Measurements from ENCODE around the gene PLXDC2.

PLXDC2 gene

GRCh38 chr10:19925064-19925463 is 108.8 kb downstream of the PLXDC2 start:
- Histone ChIP-seq H3K36me3 (ENCODE audit: control insufficient read depth, low read length) (no peaks in the 10 kb centered on the region), H3K4me3 (ENCODE audit: low read length) (no peak overlapping the region), H3K79me2 (ENCODE audit: control insufficient read depth, low read length) (no peaks in the 10 kb centered on the region), H3K4me1 (ENCODE audit: control insufficient read depth, low read length) (no peaks in the 10 kb centered on the region), H3K9me3 (ENCODE audit: control insufficient read depth, insufficient read depth, low read length) (no peaks in the 10 kb centered on the region), H4K20me1 (ENCODE audit: control insufficient read depth, insufficient read depth, low read depth, low read length) (no peaks in the 10 kb centered on the region), H3K27me3 (ENCODE audit: control insufficient read depth, low read length) (no peaks in the 10 kb centered on the region), H3K4me2 (ENCODE audit: low read length) (no peak overlapping the region), H3K9me2 (replicated peaks; ENCODE audit: control insufficient read depth, low read length) (no peaks in the 10 kb centered on the region), H3K27ac (ENCODE audit: low read depth, low read length) (no peak overlapping the region), H3F3A (ENCODE audit: control insufficient read depth, insufficient read depth) (no peaks in the 10 kb centered on the region)
- TF ChIP-seq CTCF (IDR thresholded peaks at IDR 0.05; ENCODE audit: low read depth, low read length, poor library complexity, severe bottlenecking) (no peak), EZH2phosphoT487 (IDR thresholded peaks at IDR 0.05; ENCODE audit: borderline replicate concordance, low read length) (no peak)

GRCh38 chr10:19928936-19929335 is 112.7 kb downstream of the PLXDC2 start:
- Histone ChIP-seq H3K4me1 (ENCODE audit: control insufficient read depth, low read length) (no peaks in the 10 kb centered on the region), H3K27ac (ENCODE audit: low read depth, low read length) (no peak overlapping the region), H3K9me3 (ENCODE audit: control insufficient read depth, insufficient read depth, low read length) (no peaks in the 10 kb centered on the region), H3K4me2 (ENCODE audit: low read length) (no peak overlapping the region), H4K20me1 (ENCODE audit: control insufficient read depth, insufficient read depth, low read depth, low read length) (no peaks in the 10 kb centered on the region), H3K4me3 (ENCODE audit: low read length) (no peak overlapping the region), H3K36me3 (ENCODE audit: control insufficient read depth, low read length) (no peaks in the 10 kb centered on the region), H3K79me2 (ENCODE audit: control insufficient read depth, low read length) (no peaks in the 10 kb centered on the region), H3K9me2 (replicated peaks; ENCODE audit: control insufficient read depth, low read length) (no peaks in the 10 kb centered on the region), H3F3A (ENCODE audit: control insufficient read depth, insufficient read depth) (no peaks in the 10 kb centered on the region), H3K27me3 (ENCODE audit: control insufficient read depth, low read length) (no peaks in the 10 kb centered on the region)
- TF ChIP-seq CTCF (IDR thresholded peaks at IDR 0.05; ENCODE audit: low read depth, low read length, poor library complexity, severe bottlenecking) (no peak), EZH2phosphoT487 (IDR thresholded peaks at IDR 0.05; ENCODE audit: borderline replicate concordance, low read length) (no peak)

- Histone ChIP-seq H3K4me3 (ENCODE audit: low read length) (no peak overlapping the region), H4K20me1 (ENCODE audit: control insufficient read depth, insufficient read depth, low read depth, low read length) (no peaks in the 10 kb centered on the region), H3F3A (ENCODE audit: control insufficient read depth, insufficient read depth) (no peaks in the 10 kb centered on the region), H3K4me1 (ENCODE audit: control insufficient read depth, low read length) (no peaks in the 10 kb centered on the region), H3K9me2 (replicated peaks; ENCODE audit: control insufficient read depth, low read length) (no peaks in the 10 kb centered on the region), H3K36me3 (ENCODE audit: control insufficient read depth, low read length) (no peaks in the 10 kb centered on the region), H3K9me3 (ENCODE audit: control insufficient read depth, insufficient read depth, low read length) (no peaks in the 10 kb centered on the region), H3K4me2 (ENCODE audit: low read length) (no peak overlapping the region), H3K79me2 (ENCODE audit: control insufficient read depth, low read length) (no peaks in the 10 kb centered on the region), H3K27ac (ENCODE audit: low read depth, low read length) (no peak overlapping the region), H3K27me3 (ENCODE audit: control insufficient read depth, low read length) (no peaks in the 10 kb centered on the region)
- TF ChIP-seq CTCF (IDR thresholded peaks at IDR 0.05; ENCODE audit: low read depth, low read length, poor library complexity, severe bottlenecking) (no peak), EZH2phosphoT487 (IDR thresholded peaks at IDR 0.05; ENCODE audit: borderline replicate concordance, low read length) (no peak)
Observed at GRCh38 chr10:19929506-19930140, 113.4 kb downstream of the PLXDC2 start.
